HL-60 (cell line): Measurements from ENCODE around the gene MAP7.

Source experiments
- DNase-seq, 2 experiments: peaks; one replicate each; pipeline ENCODE4 v3.0.0-alpha.2; 2010 to 2020; ENCODE audit warnings: low read depth in 1 of 2, low spot score in 1 of 2
- H3K27ac ChIP-seq: fragments of 250-450 bp; sonication (Bioruptor Pico); replicated peaks from 2 replicates; pipeline ENCODE4 v1.5.1; 2020; ENCODE audit warnings: mild to moderate bottlenecking, moderate library complexity
- H3K27me3 ChIP-seq: fragments of 250-450 bp; sonication (Bioruptor Pico); 2 replicates; pipeline ENCODE4 v1.5.1; 2021; ENCODE audit warnings: mild to moderate bottlenecking, moderate library complexity; ENCODE audit not compliant: insufficient read depth, poor library complexity, severe bottlenecking
- H3K4me3 ChIP-seq: replicated peaks from 2 replicates; pipeline ENCODE4 v1.5.1; 2011; ENCODE audit warnings: mild to moderate bottlenecking, control low read depth, low read length; ENCODE audit not compliant: insufficient read depth
- CTCF ChIP-seq: IDR thresholded peaks from one replicate; pipeline ENCODE4 v1.5.1; 2011; ENCODE audit warnings: low read length, control low read depth, inconsistent platforms; ENCODE audit not compliant: insufficient read depth
- GABPA ChIP-seq: IDR thresholded peaks from 2 replicates; pipeline ENCODE4 v1.6.1; 2012; ENCODE audit warnings: low read depth
- POLR2AphosphoS5 ChIP-seq: IDR thresholded peaks from 2 replicates; pipeline ENCODE4 v1.6.1; 2012; ENCODE audit warnings: low read depth
- REST ChIP-seq: IDR thresholded peaks from 2 replicates; pipeline ENCODE4 v1.6.1; 2012; ENCODE audit warnings: low read depth; ENCODE audit not compliant: insufficient replicate concordance
- SPI1 ChIP-seq: IDR thresholded peaks from 2 replicates; pipeline ENCODE4 v1.6.1; 2012; ENCODE audit warnings: low read depth, mild to moderate bottlenecking, borderline replicate concordance

Gene MAP7

GRCh38 chr6:136411453-136412354 is 138.5 kb downstream of the MAP7 start:
- DNase-seq: no peak
- TF ChIP-seq REST (no peak), SPI1 (no peak), CTCF (no peak), GABPA (no peak), POLR2AphosphoS5 (no peak)
- Histone ChIP-seq H3K27ac (no peak overlapping the region), H3K27me3 (no peaks in the 10 kb centered on the region), H3K4me3 (no peak overlapping the region)

- no peak overlapping the region for H3K4me3 ChIP-seq
- H3K27ac ChIP-seq: no peak overlapping the region
- TF ChIP-seq GABPA: no peak
- no peak for TF ChIP-seq SPI1
- TF ChIP-seq POLR2AphosphoS5: no peak
- TF ChIP-seq REST: no peak
- TF ChIP-seq CTCF: no peak
- H3K27me3 ChIP-seq: no peaks in the 10 kb centered on the region
- no peak for DNase-seq
Measured at GRCh38 chr6:136411025-136411325, 139.2 kb downstream of the MAP7 start.

- Histone ChIP-seq H3K4me3 (no peak overlapping the region), H3K27me3 (no peaks in the 10 kb centered on the region), H3K27ac (no peak overlapping the region)
- no peak for DNase-seq
- TF ChIP-seq POLR2AphosphoS5: no peak
- TF ChIP-seq SPI1: no peak
- TF ChIP-seq CTCF: no peak
- TF ChIP-seq REST: no peak
- no peak for TF ChIP-seq GABPA
Measured at GRCh38 chr6:136410201-136411024, 139.8 kb downstream of the MAP7 start.
